HCT116 (cell line): ENCODE results near the gene FKBP10.
"Not testable (repeated sequence)": the region's sequence is repeated elsewhere in the genome, so short reads cannot be mapped to it uniquely, and the experiment has no call there.

ENCODE experiments used
- POLR2A ChIP-seq: IDR thresholded peaks from 2 replicates; pipeline ENCODE4 v1.7.0; 2011; ENCODE audit warnings: borderline replicate concordance; ENCODE audit not compliant: insufficient read depth, insufficient read length; ENCODE audit errors: extremely low read depth
- POLR2AphosphoS5 ChIP-seq: IDR thresholded peaks from 2 replicates; pipeline ENCODE4 v1.6.1; 2011; ENCODE audit warnings: mild to moderate bottlenecking, low read depth, low read length, moderate library complexity
- RAD21 ChIP-seq: IDR thresholded peaks from 2 replicates; pipeline ENCODE4 v1.6.1; 2012; ENCODE audit warnings: low read depth, mild to moderate bottlenecking
- TCF7L2 ChIP-seq: IDR thresholded peaks from 2 replicates; pipeline ENCODE4 v1.7.0; 2011; ENCODE audit warnings: borderline replicate concordance, inconsistent platforms; ENCODE audit not compliant: insufficient read depth, insufficient read length; ENCODE audit errors: extremely low read depth
- YY1 ChIP-seq: IDR thresholded peaks from 2 replicates; pipeline ENCODE4 v1.6.1; 2011; ENCODE audit warnings: low read length, low read depth, moderate library complexity, mild to moderate bottlenecking; ENCODE audit not compliant: insufficient replicate concordance; ENCODE audit errors: extremely low read depth
- TF ChIP-seq, protein P1 (sequence below), 3 experiments: fragments of 200-600 bp in 1 of 3; sonication (generic) in 1 of 3; IDR thresholded peaks in 2 of 3; conservative IDR thresholded peaks in 1 of 3; 2 replicates each; pipeline ENCODE4 v1.5.1; 2012 to 2017; ENCODE audit warnings: low read depth in 2 of 3, low read length in 2 of 3, antibody characterized with exemption in 1 of 3, borderline replicate concordance in 1 of 3, control low read depth in 1 of 3, mild to moderate bottlenecking in 1 of 3, mixed read lengths in 1 of 3, mixed run types in 1 of 3, moderate library complexity in 1 of 3; ENCODE audit not compliant: insufficient read depth in 1 of 3
- TF ChIP-seq, protein P2 (sequence below): IDR thresholded peaks from 2 replicates; pipeline ENCODE4 v1.6.1; 2011; ENCODE audit warnings: mild to moderate bottlenecking, low read length, moderate library complexity; ENCODE audit not compliant: insufficient replicate concordance; ENCODE audit errors: extremely low read depth

DNA sequence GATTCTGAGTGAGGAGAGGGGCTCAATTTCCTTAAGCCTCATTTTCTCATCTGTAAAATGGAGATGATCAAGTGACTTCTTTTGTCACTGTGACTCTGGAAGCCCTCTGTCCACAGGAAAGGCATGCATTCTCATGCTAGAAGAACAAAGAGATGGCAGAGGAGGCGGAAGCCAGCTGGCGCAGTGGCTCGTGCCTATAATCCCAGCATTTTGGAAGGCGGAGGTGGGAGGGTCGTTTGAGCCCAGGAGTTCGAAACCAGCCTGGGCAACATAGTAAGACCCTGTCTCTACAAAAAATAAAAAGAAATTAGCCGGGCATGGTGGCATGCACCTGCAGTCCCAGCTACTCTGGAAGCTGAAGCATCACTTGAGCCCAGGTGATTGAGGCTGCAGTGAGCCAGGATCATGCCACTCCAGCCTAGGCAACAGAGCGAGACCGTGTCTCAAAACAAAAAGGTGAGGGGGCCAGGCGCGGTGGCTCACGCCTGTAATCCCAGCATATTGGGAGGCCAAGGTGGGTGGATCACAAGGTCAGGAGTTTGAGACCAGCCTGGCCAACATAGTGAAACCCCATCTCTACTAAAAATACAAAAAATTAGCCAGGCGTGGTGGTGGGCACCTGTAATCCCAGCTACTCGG, 36.4 kb upstream of the FKBP10 start:
- TF ChIP-seq, protein P1, sequence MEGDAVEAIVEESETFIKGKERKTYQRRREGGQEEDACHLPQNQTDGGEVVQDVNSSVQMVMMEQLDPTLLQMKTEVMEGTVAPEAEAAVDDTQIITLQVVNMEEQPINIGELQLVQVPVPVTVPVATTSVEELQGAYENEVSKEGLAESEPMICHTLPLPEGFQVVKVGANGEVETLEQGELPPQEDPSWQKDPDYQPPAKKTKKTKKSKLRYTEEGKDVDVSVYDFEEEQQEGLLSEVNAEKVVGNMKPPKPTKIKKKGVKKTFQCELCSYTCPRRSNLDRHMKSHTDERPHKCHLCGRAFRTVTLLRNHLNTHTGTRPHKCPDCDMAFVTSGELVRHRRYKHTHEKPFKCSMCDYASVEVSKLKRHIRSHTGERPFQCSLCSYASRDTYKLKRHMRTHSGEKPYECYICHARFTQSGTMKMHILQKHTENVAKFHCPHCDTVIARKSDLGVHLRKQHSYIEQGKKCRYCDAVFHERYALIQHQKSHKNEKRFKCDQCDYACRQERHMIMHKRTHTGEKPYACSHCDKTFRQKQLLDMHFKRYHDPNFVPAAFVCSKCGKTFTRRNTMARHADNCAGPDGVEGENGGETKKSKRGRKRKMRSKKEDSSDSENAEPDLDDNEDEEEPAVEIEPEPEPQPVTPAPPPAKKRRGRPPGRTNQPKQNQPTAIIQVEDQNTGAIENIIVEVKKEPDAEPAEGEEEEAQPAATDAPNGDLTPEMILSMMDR (IDR thresholded peaks at IDR 0.05 in 2 of 3, conservative IDR thresholded peaks at IDR 0.05 in 1 of 3; ENCODE audit: borderline replicate concordance in 1 of 3, insufficient read depth in 1 of 3, low read depth in 2 of 3, low read length in 2 of 3) = not testable (repeated sequence)
- not testable (repeated sequence) for TF ChIP-seq RAD21, TCF7L2, POLR2AphosphoS5, YY1, POLR2A
- TF ChIP-seq, protein P2, sequence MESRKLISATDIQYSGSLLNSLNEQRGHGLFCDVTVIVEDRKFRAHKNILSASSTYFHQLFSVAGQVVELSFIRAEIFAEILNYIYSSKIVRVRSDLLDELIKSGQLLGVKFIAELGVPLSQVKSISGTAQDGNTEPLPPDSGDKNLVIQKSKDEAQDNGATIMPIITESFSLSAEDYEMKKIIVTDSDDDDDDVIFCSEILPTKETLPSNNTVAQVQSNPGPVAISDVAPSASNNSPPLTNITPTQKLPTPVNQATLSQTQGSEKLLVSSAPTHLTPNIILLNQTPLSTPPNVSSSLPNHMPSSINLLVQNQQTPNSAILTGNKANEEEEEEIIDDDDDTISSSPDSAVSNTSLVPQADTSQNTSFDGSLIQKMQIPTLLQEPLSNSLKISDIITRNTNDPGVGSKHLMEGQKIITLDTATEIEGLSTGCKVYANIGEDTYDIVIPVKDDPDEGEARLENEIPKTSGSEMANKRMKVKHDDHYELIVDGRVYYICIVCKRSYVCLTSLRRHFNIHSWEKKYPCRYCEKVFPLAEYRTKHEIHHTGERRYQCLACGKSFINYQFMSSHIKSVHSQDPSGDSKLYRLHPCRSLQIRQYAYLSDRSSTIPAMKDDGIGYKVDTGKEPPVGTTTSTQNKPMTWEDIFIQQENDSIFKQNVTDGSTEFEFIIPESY = not testable (repeated sequence)
